ENCODE data around the gene SEC14L1.
A peak's percentile ranks its signal among the peaks of the same experiment; 100 is the strongest.

The SEC14L1 gene

GRCh38 chr17:77106874-77107358 lies 33.9 kb upstream of the SEC14L1 start:
- TF ChIP-seq ZNF10 (tag by site-specific recombination; IDR thresholded peaks at IDR 0.05) (no peak), ZNF548 (tag by site-specific recombination; IDR thresholded peaks at IDR 0.05) (no peak), ZNF280D (tag by site-specific recombination; IDR thresholded peaks at IDR 0.05) (no peak), OSR2 (tag by site-specific recombination; IDR thresholded peaks at IDR 0.05) (no peak), ZBTB6 (tag by site-specific recombination; IDR thresholded peaks at IDR 0.05) (0 out of 2 replicates have a peak, but pooled peaks have one; percentile 24)
- Histone ChIP-seq H3K9me3 (ENCODE audit: control insufficient read depth, insufficient read depth, low read depth, low read length) (no peaks in the 10 kb centered on the region), H3K27ac (ENCODE audit: extremely low read depth, low read depth, low read length) (no peak overlapping the region), H3K36me3 (ENCODE audit: control insufficient read depth in 2 of 2, insufficient read depth in 1 of 2, low read length in 2 of 2) (no peaks in the 10 kb centered on the region; a peak in 1 of 3 replicates), H3K4me3 (ENCODE audit: low read depth, low read length) (no peak overlapping the region), H3K4me1 (ENCODE audit: control insufficient read depth, insufficient read depth, low read length) (no peaks in the 10 kb centered on the region)
- ChIA-PET CTCF (interaction anchor here (0.7 kb wide), 3 partner anchors 276 to 1609 kb away, joined by 3 to 4 read pairs (median 3); partner anchors contain the start of gene PRPSAP1), POLR2A (no interaction called here)

- no peak overlapping the region for H3K4me3 ChIP-seq (ENCODE audit: low read depth, low read length)
- CTCF ChIA-PET = interaction anchor here (0.5 to 0.7 kb wide), 4 partner anchors 16 to 754 kb away, joined by 3 to 4 read pairs (median 3); partner anchors contain the start of gene PRPSAP1
- POLR2A ChIA-PET = interaction anchor here (0.6 kb wide), 1 partner anchor 13 kb away, joined by 3 read pairs; no protein-coding TSS in a partner anchor
- H3K9me3 ChIP-seq (ENCODE audit: control insufficient read depth, insufficient read depth, low read depth, low read length) = no peaks in the 10 kb centered on the region
- no peak overlapping the region for H3K27ac ChIP-seq (ENCODE audit: extremely low read depth, low read depth, low read length)
- H3K36me3 ChIP-seq (ENCODE audit: control insufficient read depth in 2 of 2, insufficient read depth in 1 of 2, low read length in 2 of 2) = no peaks in the 10 kb centered on the region; a peak in 1 of 3 replicates
- no peaks in the 10 kb centered on the region for H3K4me1 ChIP-seq (ENCODE audit: control insufficient read depth, insufficient read depth, low read length)
- TF ChIP-seq PRDM1 (tag by site-specific recombination; IDR thresholded peaks at IDR 0.05) = no peak
- no peak for TF ChIP-seq GLI4 (tag by site-specific recombination; IDR thresholded peaks at IDR 0.05)
- no peak for TF ChIP-seq PRDM2 (tag by site-specific recombination; IDR thresholded peaks at IDR 0.05; ENCODE audit: borderline replicate concordance)
- TF ChIP-seq ZBTB17 (tag by site-specific recombination; IDR thresholded peaks at IDR 0.05) = peak; percentile 56
- TF ChIP-seq ZNF626 (tag by site-specific recombination; IDR thresholded peaks at IDR 0.05) = no peak
- no peak for TF ChIP-seq ZNF146 (tag by site-specific recombination; IDR thresholded peaks at IDR 0.05)
- no peak for TF ChIP-seq KLF9 (tag by site-specific recombination; IDR thresholded peaks at IDR 0.05; ENCODE audit: low read depth)
- no peak for TF ChIP-seq CTCF (tag by site-specific recombination; IDR thresholded peaks at IDR 0.05)
- TF ChIP-seq ZNF704 (tag by site-specific recombination; IDR thresholded peaks at IDR 0.05) = no peak
- TF ChIP-seq ZNF121 (tag by site-specific recombination; IDR thresholded peaks at IDR 0.05) = 0 out of 2 replicates have a peak, but pooled peaks have one; percentile 51
- no peak for TF ChIP-seq ZNF280D (tag by site-specific recombination; IDR thresholded peaks at IDR 0.05)
These were observed 33.0 kb upstream of the SEC14L1 start for GRCh38 chr17:77107506-77108433.
